ENCODE data around the gene KIF5C. TPM values are rescaled to one million over a fixed set of nuclear protein-coding genes. Genes with fewer than 3 reads are reported as not detected.

Gene KIF5C
- total RNA-seq, 4 donors from 2014 or later: 0.77 to 11.0 (median 1.9) TPM

DNA sequence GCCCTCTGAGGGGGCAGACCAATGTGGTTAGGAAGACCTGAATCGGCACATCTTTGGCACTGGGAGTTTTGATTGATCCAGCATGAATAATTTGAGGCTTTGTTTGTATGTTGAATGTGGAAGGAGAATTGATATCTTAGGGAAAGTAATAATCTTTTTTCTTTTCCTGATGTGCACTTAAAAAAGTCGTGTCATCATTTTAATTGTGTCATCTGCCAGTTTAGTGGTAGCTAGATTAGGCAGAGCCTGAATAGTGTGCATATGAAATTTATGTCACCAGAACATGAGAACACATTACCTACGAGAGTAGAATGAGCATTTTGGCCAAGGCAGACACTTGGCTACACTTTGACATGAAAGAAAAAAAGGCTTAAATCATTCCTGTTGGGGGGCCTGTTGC is 79.5 kb downstream of the KIF5C start:
- no peaks in the 10 kb centered on the region for H3K9me3 ChIP-seq
- intact Hi-C loops (cut with DNase I; ENCODE audit: low total_unique reads): no loop called here
- no peaks in the 10 kb centered on the region for H3K27me3 ChIP-seq
- no peaks in the 10 kb centered on the region for H3K4me1 ChIP-seq
- H3K4me3 ChIP-seq: no peak overlapping the region
- no peak for DNase-seq
- TF ChIP-seq, protein P1, sequence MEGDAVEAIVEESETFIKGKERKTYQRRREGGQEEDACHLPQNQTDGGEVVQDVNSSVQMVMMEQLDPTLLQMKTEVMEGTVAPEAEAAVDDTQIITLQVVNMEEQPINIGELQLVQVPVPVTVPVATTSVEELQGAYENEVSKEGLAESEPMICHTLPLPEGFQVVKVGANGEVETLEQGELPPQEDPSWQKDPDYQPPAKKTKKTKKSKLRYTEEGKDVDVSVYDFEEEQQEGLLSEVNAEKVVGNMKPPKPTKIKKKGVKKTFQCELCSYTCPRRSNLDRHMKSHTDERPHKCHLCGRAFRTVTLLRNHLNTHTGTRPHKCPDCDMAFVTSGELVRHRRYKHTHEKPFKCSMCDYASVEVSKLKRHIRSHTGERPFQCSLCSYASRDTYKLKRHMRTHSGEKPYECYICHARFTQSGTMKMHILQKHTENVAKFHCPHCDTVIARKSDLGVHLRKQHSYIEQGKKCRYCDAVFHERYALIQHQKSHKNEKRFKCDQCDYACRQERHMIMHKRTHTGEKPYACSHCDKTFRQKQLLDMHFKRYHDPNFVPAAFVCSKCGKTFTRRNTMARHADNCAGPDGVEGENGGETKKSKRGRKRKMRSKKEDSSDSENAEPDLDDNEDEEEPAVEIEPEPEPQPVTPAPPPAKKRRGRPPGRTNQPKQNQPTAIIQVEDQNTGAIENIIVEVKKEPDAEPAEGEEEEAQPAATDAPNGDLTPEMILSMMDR (IDR thresholded peaks at IDR 0.05): no peak
- TF ChIP-seq POLR2A (IDR thresholded peaks at IDR 0.05): no peak
- H3K36me3 ChIP-seq: no peaks in the 10 kb centered on the region
- H3K27ac ChIP-seq: no peak overlapping the region

DNA sequence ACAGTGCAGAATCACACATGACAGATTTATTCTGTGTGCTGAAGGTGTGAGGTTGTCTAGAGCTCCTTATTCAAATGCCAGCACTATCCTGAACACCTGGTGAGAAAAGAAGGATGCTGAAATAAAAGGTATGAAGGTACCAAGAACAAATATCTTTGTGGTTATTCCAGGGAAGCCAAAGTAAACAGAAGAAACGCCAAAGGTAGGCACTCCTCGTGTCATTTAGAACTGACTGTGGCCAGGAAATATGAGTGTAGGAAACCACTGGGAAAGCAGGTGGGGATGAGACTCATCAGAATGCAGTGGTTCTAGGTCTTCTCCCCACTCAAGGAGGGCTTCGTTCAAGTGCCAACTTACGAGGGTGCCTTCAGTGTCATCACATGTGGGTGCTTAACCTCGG is 80.8 kb downstream of the KIF5C start:
- H3K4me3 ChIP-seq: no peak overlapping the region
- H3K9me3 ChIP-seq: no peaks in the 10 kb centered on the region
- DNase-seq: no peak
- TF ChIP-seq POLR2A (IDR thresholded peaks at IDR 0.05): no peak
- TF ChIP-seq, protein P1 (IDR thresholded peaks at IDR 0.05): no peak
- H3K27me3 ChIP-seq: no peaks in the 10 kb centered on the region
- H3K4me1 ChIP-seq: no peaks in the 10 kb centered on the region
- intact Hi-C loops (cut with DNase I; ENCODE audit: low total_unique reads): no loop called here
- H3K36me3 ChIP-seq: no peaks in the 10 kb centered on the region
- no peak overlapping the region for H3K27ac ChIP-seq

DNA sequence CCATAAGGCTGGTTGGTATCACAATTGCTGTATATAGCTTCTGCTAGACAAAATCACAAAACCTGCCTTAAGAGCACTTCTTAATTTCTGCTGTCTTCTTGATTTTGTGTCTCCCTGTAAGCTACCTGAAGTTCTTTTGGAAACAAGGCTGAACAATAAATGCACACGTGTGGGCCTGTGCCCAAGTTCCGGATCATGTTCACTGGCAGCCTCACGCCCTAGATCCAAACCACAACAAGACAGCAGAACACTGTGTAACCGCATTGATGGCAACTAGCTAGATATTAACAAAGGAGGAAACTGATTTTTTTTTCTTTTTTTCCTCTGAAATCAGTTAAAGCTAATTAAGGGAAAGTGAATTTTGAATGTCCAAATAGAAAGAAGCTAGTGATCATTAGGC is 82.0 kb downstream of the KIF5C start:
- TF ChIP-seq, protein P1 (IDR thresholded peaks at IDR 0.05): no peak
- no peak for TF ChIP-seq POLR2A (IDR thresholded peaks at IDR 0.05)
- no peak overlapping the region for H3K4me3 ChIP-seq
- intact Hi-C loops (cut with DNase I; ENCODE audit: low total_unique reads): no loop called here
- no peaks in the 10 kb centered on the region for H3K9me3 ChIP-seq
- DNase-seq: no peak
- H3K27me3 ChIP-seq: no peaks in the 10 kb centered on the region
- H3K36me3 ChIP-seq: no peaks in the 10 kb centered on the region
- no peak overlapping the region for H3K27ac ChIP-seq
- H3K4me1 ChIP-seq: no peaks in the 10 kb centered on the region

DNA sequence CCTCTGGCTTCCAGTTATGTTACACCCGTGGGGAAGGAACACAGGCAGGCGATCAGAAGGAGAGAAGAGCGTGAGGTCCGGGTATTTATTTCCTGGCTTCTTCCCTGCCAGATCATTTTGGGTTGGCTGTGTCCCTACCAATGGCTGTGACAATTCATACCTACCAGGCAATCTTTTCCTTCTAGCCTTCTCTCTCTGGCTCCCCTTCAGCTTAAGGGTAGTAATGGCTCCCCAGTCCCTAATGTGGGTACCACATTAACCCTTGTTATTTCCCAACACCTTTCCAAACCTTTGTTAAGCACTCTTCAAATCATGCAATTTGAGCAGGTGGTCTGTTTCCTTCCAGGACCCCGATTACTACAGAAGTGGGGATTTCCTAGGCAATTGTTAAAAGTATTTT is 84.7 kb downstream of the KIF5C start:
- Histone ChIP-seq H3K4me1 (no peaks in the 10 kb centered on the region), H3K27me3 (no peaks in the 10 kb centered on the region), H3K36me3 (no peaks in the 10 kb centered on the region), H3K9me3 (no peaks in the 10 kb centered on the region), H3K4me3 (no peak overlapping the region), H3K27ac (no peak overlapping the region)
- TF ChIP-seq, protein P1 (IDR thresholded peaks at IDR 0.05): no peak
- no peak for TF ChIP-seq POLR2A (IDR thresholded peaks at IDR 0.05)
- no peak for DNase-seq
- intact Hi-C loops (cut with DNase I; ENCODE audit: low total_unique reads): no loop called here

DNA sequence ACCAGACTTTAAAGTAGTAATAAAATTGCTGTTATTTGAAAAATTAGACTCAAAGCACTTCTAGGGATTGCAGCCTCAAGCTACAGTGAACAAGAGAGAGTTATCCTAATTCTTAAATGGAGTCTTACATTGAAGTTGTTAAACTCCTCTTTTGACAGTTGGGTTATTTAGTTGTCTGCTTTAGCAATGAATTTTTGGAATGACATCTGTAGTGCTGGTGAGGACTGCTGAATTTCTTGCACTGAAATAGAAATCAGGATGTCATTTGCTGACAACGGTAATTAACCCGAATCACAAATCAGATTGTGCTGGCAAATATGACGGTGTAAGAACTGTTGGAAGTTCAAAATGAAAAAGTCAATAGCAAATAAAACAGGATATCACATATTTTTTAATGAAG is 85.5 kb downstream of the KIF5C start:
- Histone ChIP-seq H3K27ac (no peak overlapping the region), H3K36me3 (no peaks in the 10 kb centered on the region), H3K9me3 (no peaks in the 10 kb centered on the region), H3K4me1 (no peaks in the 10 kb centered on the region), H3K27me3 (no peaks in the 10 kb centered on the region), H3K4me3 (no peak overlapping the region)
- no peak for DNase-seq
- no peak for TF ChIP-seq POLR2A (IDR thresholded peaks at IDR 0.05)
- TF ChIP-seq, protein P1 (IDR thresholded peaks at IDR 0.05): no peak
- intact Hi-C loops (cut with DNase I; ENCODE audit: low total_unique reads): no loop called here
